SK-N-SH treated with all-trans-retinoic acid at 6 μM for 48 hours (cell line): ENCODE data around the gene SUSD6.

Source experiments
- ATAC-seq: fragments of 200-7000 bp; cut with Tn5 transposase; 3 replicates; pipeline ENCODE4 v1.9.1; 2020; ENCODE audit warnings: mild to moderate bottlenecking, moderate library complexity
- ARNTL ChIP-seq: fragments of 450-650 bp; formaldehyde crosslinking; IDR thresholded peaks from 2 replicates; pipeline ENCODE4 v1.5.0; 2020; ENCODE audit warnings: low read depth, mild to moderate bottlenecking, moderate library complexity, borderline replicate concordance
- BACH2 ChIP-seq: fragments of 250-450 bp; sonication (Bioruptor Pico); IDR thresholded peaks from 2 replicates; pipeline ENCODE4 v1.9.0; 2021; ENCODE audit warnings: mild to moderate bottlenecking, borderline replicate concordance
- CSDC2 ChIP-seq: fragments of 250-450 bp; sonication (Bioruptor Pico); IDR thresholded peaks from 2 replicates; pipeline ENCODE4 v1.5.0; 2020; ENCODE audit warnings: mild to moderate bottlenecking, moderate library complexity
- ESRRG ChIP-seq: fragments of 250-450 bp; sonication (Bioruptor Pico); IDR thresholded peaks from 2 replicates; pipeline ENCODE4 v1.6.1; 2021; ENCODE audit warnings: mild to moderate bottlenecking
- GLIS3 ChIP-seq: fragments of 250-450 bp; sonication (Bioruptor Pico); IDR thresholded peaks from 2 replicates; pipeline ENCODE4 v1.5.0; 2020; ENCODE audit warnings: mild to moderate bottlenecking, moderate library complexity
- ISL1 ChIP-seq: fragments of 250-450 bp; sonication (Bioruptor Pico); IDR thresholded peaks from 2 replicates; pipeline ENCODE4 v2.1.2; 2022; ENCODE audit warnings: mild to moderate bottlenecking, moderate library complexity
- OSR1 ChIP-seq: fragments of 250-450 bp; sonication (Bioruptor Pico); IDR thresholded peaks from 2 replicates; pipeline ENCODE4 v1.8.0; 2022; ENCODE audit warnings: moderate library complexity, mild to moderate bottlenecking, inconsistent platforms
- PATZ1 ChIP-seq: fragments of 250-450 bp; sonication (Bioruptor Pico); IDR thresholded peaks from 2 replicates; pipeline ENCODE4 v1.8.0; 2020; ENCODE audit warnings: mild to moderate bottlenecking, moderate library complexity, borderline replicate concordance
- PPARA ChIP-seq: fragments of 250-450 bp; sonication (Bioruptor Pico); IDR thresholded peaks from 2 replicates; pipeline ENCODE4 v1.5.0; 2020; ENCODE audit warnings: mild to moderate bottlenecking, borderline replicate concordance
- RARB ChIP-seq: fragments of 250-450 bp; sonication (Bioruptor Pico); IDR thresholded peaks from 2 replicates; pipeline ENCODE4 v1.8.0; 2021; ENCODE audit warnings: mild to moderate bottlenecking, moderate library complexity
- SNAI2 ChIP-seq: fragments of 250-450 bp; sonication (Bioruptor Pico); IDR thresholded peaks from 2 replicates; pipeline ENCODE4 v1.5.0; 2020; ENCODE audit warnings: mild to moderate bottlenecking, moderate library complexity
- TCF4 ChIP-seq: fragments of 250-450 bp; sonication (Bioruptor Pico); IDR thresholded peaks from 2 replicates; pipeline ENCODE4 v1.8.0; 2021; ENCODE audit warnings: mild to moderate bottlenecking, moderate library complexity, borderline replicate concordance
- TOX ChIP-seq: fragments of 250-450 bp; sonication (Bioruptor Pico); IDR thresholded peaks from 2 replicates; pipeline ENCODE4 v1.8.0; 2021; ENCODE audit warnings: mild to moderate bottlenecking, moderate library complexity, borderline replicate concordance
- ZC3H10 ChIP-seq: fragments of 250-450 bp; sonication (Bioruptor Pico); IDR thresholded peaks from 2 replicates; pipeline ENCODE4 v1.5.1; 2021; ENCODE audit warnings: mild to moderate bottlenecking, moderate library complexity
- ZFP3 ChIP-seq: fragments of 250-450 bp; sonication (Bioruptor Pico); IDR thresholded peaks from 2 replicates; pipeline ENCODE4 v1.5.0; 2020; ENCODE audit warnings: mild to moderate bottlenecking, moderate library complexity
- ZNF565 ChIP-seq: fragments of 450-650 bp; formaldehyde crosslinking; conservative IDR thresholded peaks from 2 replicates; pipeline ENCODE4 v1.5.0; 2020; ENCODE audit warnings: low read depth, mild to moderate bottlenecking, moderate library complexity
- ZNF70 ChIP-seq: fragments of 450-650 bp; formaldehyde crosslinking; IDR thresholded peaks from 2 replicates; pipeline ENCODE4 v1.5.0; 2020; ENCODE audit warnings: mild to moderate bottlenecking, moderate library complexity
- ZNF8 ChIP-seq: fragments of 450-650 bp; formaldehyde crosslinking; IDR thresholded peaks from 2 replicates; pipeline ENCODE4 v1.5.0; 2020; ENCODE audit warnings: mild to moderate bottlenecking, moderate library complexity
- TF ChIP-seq, protein P1 (sequence below): fragments of 250-450 bp; sonication (Bioruptor Pico); IDR thresholded peaks from 2 replicates; pipeline ENCODE4 v1.5.1; 2020; ENCODE audit warnings: low read depth, mild to moderate bottlenecking, moderate library complexity
- TF ChIP-seq, protein P2 (sequence below): fragments of 250-450 bp; sonication (Bioruptor Pico); IDR thresholded peaks from 2 replicates; pipeline ENCODE4 v1.8.0; 2021; ENCODE audit warnings: low read depth, mild to moderate bottlenecking, moderate library complexity, borderline replicate concordance
- TF ChIP-seq, protein P3 (sequence below): fragments of 250-450 bp; sonication (Bioruptor Pico); IDR thresholded peaks from 2 replicates; pipeline ENCODE4 v1.5.0; 2020; ENCODE audit warnings: mild to moderate bottlenecking, moderate library complexity

The SUSD6 gene

GRCh38 chr14:69687606-69688298 is 76.4 kb downstream of the SUSD6 start:
- TF ChIP-seq ZNF565 (no peak), ZNF70 (CRISPR knock-in tag) (no peak), ZNF8 (CRISPR knock-in tag) (no peak), ZFP3 (no peak)
- ATAC-seq = no peak

DNA sequence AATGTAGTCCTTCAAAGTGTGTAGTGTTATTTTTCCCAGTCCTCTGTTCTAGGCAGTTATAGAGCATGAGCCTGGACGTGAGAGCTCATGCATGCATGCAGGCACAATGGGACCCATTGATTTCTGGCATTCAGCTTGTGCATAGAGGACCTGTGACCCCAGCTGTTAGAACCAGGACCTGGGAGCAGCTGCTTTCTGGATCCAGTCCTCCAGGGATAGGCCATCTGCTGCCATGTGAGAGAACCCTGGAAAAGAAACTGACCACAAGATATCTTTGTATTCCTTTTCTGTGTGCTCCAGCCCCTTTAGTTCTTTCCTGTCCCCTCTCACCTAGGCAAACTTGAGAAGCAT is 76.9 kb downstream of the SUSD6 start:
- ATAC-seq = no peak
- TF ChIP-seq ZNF8 (CRISPR knock-in tag) (no peak), BACH2 (no peak), PATZ1 (CRISPR knock-in tag) (no peak), ESRRG (CRISPR knock-in tag) (no peak)

DNA sequence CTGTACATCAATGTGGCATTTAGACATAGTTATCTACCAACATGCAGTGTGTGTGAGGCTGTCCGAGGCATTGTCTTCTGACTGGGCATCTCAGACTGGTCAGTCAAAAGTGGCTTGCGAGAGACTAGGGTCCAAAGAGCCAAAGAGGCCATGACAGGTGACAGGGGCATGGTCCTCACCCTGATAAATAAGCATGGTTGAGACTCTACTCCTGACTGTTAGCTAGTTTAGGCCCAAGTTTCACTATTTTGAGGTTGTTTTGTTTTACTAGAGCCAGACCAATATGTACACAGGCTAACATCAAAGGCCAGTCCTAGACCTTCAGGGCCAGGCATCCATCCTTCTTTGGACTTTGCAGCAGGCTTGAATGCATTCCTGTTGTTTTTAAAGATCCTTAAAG is 78.6 kb downstream of the SUSD6 start:
- TF ChIP-seq CSDC2 (CRISPR knock-in tag) (no peak), OSR1 (no peak), TOX (CRISPR knock-in tag) (no peak), TCF4 (no peak), BACH2 (no peak), PATZ1 (CRISPR knock-in tag) (no peak), ZC3H10 (CRISPR knock-in tag) (no peak), PPARA (CRISPR knock-in tag) (no peak), ZFP3 (no peak), ZNF70 (CRISPR knock-in tag) (no peak), GLIS3 (CRISPR knock-in tag) (no peak), ZNF8 (CRISPR knock-in tag) (no peak), ARNTL (no peak), RARB (no peak), ISL1 (CRISPR knock-in tag) (no peak)
- TF ChIP-seq, protein P1, sequence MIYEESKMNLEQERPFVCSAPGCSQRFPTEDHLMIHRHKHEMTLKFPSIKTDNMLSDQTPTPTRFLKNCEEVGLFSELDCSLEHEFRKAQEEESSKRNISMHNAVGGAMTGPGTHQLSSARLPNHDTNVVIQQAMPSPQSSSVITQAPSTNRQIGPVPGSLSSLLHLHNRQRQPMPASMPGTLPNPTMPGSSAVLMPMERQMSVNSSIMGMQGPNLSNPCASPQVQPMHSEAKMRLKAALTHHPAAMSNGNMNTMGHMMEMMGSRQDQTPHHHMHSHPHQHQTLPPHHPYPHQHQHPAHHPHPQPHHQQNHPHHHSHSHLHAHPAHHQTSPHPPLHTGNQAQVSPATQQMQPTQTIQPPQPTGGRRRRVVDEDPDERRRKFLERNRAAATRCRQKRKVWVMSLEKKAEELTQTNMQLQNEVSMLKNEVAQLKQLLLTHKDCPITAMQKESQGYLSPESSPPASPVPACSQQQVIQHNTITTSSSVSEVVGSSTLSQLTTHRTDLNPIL = no peak
- TF ChIP-seq, protein P2, sequence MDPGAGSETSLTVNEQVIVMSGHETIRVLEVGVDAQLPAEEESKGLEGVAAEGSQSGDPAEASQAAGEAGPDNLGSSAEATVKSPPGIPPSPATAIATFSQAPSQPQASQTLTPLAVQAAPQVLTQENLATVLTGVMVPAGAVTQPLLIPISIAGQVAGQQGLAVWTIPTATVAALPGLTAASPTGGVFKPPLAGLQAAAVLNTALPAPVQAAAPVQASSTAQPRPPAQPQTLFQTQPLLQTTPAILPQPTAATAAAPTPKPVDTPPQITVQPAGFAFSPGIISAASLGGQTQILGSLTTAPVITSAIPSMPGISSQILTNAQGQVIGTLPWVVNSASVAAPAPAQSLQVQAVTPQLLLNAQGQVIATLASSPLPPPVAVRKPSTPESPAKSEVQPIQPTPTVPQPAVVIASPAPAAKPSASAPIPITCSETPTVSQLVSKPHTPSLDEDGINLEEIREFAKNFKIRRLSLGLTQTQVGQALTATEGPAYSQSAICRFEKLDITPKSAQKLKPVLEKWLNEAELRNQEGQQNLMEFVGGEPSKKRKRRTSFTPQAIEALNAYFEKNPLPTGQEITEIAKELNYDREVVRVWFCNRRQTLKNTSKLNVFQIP (CRISPR knock-in tag) = no peak
- TF ChIP-seq, protein P3, sequence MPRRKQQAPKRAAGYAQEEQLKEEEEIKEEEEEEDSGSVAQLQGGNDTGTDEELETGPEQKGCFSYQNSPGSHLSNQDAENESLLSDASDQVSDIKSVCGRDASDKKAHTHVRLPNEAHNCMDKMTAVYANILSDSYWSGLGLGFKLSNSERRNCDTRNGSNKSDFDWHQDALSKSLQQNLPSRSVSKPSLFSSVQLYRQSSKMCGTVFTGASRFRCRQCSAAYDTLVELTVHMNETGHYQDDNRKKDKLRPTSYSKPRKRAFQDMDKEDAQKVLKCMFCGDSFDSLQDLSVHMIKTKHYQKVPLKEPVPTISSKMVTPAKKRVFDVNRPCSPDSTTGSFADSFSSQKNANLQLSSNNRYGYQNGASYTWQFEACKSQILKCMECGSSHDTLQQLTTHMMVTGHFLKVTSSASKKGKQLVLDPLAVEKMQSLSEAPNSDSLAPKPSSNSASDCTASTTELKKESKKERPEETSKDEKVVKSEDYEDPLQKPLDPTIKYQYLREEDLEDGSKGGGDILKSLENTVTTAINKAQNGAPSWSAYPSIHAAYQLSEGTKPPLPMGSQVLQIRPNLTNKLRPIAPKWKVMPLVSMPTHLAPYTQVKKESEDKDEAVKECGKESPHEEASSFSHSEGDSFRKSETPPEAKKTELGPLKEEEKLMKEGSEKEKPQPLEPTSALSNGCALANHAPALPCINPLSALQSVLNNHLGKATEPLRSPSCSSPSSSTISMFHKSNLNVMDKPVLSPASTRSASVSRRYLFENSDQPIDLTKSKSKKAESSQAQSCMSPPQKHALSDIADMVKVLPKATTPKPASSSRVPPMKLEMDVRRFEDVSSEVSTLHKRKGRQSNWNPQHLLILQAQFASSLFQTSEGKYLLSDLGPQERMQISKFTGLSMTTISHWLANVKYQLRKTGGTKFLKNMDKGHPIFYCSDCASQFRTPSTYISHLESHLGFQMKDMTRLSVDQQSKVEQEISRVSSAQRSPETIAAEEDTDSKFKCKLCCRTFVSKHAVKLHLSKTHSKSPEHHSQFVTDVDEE (CRISPR knock-in tag) = no peak

GRCh38 chr14:69692594-69692993 is 81.2 kb downstream of the SUSD6 start:
- TF ChIP-seq OSR1 = no peak
- no peak for TF ChIP-seq BACH2
- TF ChIP-seq, protein P2 (CRISPR knock-in tag) = no peak
- TF ChIP-seq SNAI2 = no peak
- no peak for TF ChIP-seq ZNF565

More for the DNA sequence above, 78.6 kb downstream of the SUSD6 start:
- no peak for ATAC-seq

More at GRCh38 chr14:69692594-69692993, 81.2 kb downstream of the SUSD6 start:
- no peak for ATAC-seq
